Activated CD4-positive, CD25-positive, alpha-beta regulatory T cell treated with anti-CD3 and anti-CD28 coated beads, Interleukin-2, amount 50 U/mL, for 72 hours (primary cell): ENCODE data around the gene UBR3.
"Not testable (repeated sequence)": the region's sequence is repeated elsewhere in the genome, so short reads cannot be mapped to it uniquely, and the experiment has no call there.

Experiments
- DNase-seq: peaks from one replicate; pipeline ENCODE4 v3.0.0; 2021

The UBR3 gene

GRCh38 chr2:169871994-169872393, 44.7 kb downstream of the UBR3 start:
- DNase-seq: no peak

GRCh38 chr2:169877398-169877797, 50.1 kb downstream of the UBR3 start:
- no peak for DNase-seq

GRCh38 chr2:169887120-169887519, 59.9 kb downstream of the UBR3 start:
- no peak for DNase-seq

- no peak for DNase-seq
These were observed 64.5 kb downstream of the UBR3 start for GRCh38 chr2:169891593-169892298.

DNA sequence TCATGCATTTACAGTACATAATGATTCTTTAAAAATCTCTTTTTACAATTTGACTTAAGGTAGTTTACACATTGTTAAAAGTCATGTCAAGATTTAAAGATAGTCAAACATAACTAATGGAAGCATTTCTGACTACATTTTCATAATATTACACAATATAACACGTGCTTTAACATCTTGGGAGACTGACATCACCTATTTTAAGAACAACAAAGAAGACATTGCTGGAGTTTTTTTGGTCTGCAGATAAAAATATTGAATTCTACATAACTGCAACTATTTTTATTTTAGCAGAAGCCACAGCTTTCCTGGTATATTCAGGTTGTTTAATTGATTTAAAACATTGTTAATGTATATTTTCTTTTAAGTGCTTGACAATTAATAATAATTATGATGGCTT, 65.7 kb downstream of the UBR3 start:
- no peak for DNase-seq

GRCh38 chr2:169895294-169895985, 68.2 kb downstream of the UBR3 start:
- no peak for DNase-seq

DNA sequence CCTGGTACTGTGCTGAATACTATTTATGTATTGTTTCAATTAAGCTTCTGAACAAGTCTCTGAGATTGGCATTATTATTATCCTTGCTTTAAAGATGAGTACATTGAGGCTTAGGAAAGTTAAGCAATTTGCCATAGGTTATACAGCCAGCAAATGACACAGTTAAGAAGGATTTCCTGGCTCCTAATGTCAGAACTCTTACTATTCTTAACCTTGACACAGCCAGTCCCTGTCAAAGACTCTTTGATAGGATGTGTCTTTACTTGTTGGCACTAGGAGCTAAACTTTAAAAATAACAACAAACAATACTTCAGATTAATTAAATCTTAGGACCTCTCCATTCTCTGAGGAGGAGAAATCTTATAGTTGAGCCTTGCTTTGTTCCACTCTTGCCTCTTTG, 70.6 kb downstream of the UBR3 start:
- DNase-seq: no peak

DNA sequence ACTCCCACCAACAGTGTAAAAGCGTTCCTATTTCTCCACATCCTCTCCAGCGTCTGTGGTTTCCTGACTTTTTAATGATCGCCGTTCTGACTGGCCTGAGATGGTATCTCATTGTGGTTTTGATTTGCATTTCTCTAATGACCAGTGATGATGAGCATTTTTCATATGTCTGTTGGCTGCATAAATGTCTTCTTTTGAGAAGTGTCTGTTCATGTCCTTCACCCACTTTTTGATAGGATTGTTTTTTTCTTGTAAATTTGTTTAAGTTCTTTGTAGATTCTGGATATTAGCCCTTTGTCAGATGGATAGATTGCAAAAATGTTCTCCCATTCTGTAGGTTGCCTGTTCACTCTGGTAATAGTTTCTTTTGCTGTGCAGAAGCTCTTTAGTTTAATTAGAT, 72.8 kb downstream of the UBR3 start:
- not testable (repeated sequence) for DNase-seq

DNA sequence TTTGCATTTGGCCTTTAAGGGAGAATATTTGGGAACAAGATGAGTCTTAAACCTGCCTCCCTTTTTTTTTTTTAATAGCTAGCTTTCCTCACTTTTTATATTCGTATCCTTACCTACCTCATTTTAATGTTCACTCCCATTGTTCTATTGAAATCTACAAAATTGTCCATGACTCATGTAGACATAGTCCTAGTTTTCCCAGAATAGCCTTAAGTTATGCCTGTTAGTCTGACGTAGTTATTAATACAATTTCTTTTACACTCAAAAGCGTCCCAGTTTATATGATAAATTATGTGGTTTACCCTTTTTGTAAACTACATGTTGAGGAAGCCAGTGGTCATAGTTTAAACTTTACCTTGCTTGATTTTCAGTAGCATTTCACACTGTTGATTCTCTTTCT, 73.4 kb downstream of the UBR3 start:
- no peak for DNase-seq

DNA sequence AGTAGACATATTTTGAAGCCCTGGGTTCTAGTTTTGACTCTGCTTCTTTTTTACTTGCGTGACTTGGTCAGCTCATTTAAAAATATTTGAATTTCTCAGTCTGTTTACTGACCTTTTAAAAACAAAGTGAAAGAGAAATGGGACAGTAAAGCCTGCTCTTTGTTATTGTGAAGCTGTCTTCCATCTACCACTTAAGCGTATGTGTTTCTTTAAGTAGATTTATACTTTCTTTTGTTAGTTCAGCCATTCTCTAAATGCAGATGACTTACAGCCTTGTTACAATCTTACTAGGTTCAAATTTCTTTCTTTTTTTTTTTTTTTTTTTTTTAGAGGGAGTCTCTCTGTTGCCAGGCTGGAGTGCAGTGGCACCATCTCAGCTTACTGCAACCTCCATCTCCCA, 79.5 kb downstream of the UBR3 start:
- DNase-seq: no peak

- DNase-seq: no peak
These were observed 82.1 kb downstream of the UBR3 start for GRCh38 chr2:169909376-169909775.

DNA sequence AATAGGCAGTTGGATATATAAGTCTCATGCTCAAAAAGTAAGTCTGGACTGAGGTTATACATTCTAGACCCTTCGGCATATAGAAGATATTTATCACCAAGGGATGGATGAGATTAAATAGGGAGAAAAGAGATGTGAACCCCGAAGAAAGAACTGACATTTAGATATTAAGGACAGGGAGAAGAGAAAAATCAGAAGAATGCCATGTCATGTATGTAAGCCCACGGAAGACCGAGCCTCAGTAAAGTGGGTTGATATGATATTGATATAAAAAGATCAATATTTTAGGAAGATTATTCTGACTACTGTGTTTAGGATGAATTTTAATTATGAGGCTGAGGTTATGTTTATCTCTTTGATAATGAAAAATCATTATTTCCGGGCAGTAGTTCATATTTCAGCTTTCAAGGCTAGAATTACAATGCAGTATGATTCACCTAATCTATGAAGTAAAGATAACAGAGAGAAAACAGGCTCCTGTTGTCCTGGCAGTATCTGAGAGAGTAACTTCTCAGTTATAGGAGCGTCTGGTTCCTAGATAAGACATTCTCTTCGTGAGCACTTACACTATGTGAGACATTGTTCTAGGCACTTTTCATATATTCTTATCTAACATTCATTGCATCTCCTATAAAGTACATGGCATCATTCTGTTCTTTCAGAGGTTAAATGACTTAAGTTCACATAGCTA, 83.0 kb downstream of the UBR3 start:
- DNase-seq: no peak

- no peak for DNase-seq
These were observed 83.9 kb downstream of the UBR3 start for GRCh38 chr2:169911119-169911518.

DNA sequence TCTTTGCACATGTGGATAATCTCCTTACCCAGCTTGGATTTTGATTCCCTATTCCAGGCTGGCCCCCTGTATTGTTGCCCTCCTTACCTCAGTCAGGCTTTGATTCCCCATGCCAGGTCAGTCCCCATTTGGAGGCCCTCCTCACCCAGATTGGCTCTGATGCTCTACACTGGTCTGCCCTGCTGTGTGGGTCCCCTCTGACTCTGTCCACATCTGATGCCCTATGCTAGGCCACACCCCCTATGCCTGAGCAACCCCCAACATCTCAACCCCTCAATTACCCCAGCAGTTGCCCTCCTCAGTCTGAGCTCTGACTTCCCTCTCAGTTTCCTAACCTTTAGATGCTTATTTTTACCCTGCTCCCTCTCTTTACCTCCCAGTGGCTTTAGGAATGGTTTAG, 89.4 kb downstream of the UBR3 start:
- DNase-seq: no peak

DNA sequence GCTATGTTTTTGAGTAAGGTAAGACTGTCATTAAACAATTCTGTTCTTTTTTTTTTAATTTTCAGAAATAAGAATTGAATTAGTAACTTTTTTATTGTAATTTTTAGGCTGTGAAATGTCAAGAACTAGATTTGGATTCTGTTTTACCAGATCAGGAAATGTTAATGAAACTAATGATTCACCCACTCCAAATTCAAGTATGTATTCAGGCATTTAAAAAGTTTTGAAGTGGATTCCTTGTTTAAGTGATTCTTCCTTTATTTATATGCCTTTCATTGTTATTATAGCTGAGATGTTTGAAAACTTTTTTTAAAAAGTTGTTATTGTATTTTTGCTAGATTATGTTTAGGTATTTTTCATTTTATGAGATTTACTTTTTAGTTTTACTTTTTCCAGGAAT, 96.7 kb downstream of the UBR3 start:
- DNase-seq: no peak

DNA sequence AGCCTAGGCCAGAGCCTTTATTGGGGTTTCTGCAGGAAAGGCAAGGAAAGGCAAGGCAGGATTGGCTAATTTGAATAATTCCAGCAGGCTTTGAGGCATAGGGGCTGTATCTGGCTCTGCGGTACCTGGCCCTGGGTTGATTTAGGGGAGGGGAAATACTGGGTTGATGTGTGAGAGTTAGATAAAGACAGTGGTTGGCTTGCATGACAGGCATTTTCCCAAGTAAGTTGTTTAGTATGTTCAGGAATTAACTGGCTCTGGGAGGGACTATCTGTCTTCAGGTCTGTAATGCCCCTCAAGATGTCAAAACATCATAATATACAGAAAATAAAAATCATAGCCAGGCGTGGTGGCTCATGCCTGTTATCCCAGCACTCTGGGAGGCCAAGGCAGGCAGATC, 98.7 kb downstream of the UBR3 start:
- DNase-seq: no peak

GRCh38 chr2:169928463-169928864, 101.2 kb downstream of the UBR3 start:
- no peak for DNase-seq

DNA sequence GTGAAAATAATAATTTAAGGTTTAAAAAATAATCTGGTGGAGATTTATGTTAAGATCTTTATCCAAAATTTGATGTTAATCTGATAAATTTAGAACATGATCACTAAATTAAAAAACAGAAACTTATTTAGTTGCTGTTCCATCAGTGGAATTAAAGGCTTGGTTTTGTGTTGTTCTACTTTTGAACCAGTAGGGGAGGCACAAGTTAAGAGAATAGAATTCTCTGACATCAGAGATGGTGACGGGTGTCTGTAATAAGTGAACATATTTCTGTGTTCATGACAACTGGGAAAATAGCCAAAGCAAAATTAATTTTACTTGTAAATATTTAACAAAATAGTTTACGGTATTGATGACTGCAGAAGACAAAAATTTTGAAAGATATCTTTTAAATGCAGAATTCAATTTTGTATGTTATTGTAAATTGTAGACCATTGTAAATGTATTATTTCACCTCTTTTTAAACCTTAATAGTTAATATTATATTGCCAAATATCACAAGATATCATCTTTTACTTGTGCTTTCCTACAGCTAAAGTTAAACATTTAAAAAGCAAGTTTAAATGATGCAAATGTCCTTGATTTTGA, 106.0 kb downstream of the UBR3 start:
- DNase-seq: no peak

DNA sequence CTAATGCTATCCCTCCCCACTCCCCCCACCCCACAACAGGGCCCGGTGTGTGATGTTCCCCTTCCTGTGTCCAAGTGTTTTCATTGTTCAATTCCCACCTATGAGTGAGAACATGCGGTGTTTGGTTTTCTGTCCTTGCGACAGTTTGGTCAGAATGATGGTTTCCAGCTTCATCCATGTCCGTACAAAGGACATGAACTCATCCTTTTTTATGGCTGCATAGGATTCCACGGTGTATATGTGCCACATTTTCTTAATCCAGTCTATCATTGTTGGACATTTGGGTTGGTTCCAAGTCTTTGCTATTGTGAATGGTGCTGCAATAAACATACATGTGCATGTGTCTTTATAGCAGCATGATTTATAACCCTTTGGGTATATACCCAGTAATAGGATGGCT, 109.4 kb downstream of the UBR3 start:
- not testable (repeated sequence) for DNase-seq

GRCh38 chr2:169945515-169945914, 118.3 kb downstream of the UBR3 start:
- no peak for DNase-seq

- DNase-seq: no peak
These were observed 118.8 kb downstream of the UBR3 start for GRCh38 chr2:169946092-169946491.

DNA sequence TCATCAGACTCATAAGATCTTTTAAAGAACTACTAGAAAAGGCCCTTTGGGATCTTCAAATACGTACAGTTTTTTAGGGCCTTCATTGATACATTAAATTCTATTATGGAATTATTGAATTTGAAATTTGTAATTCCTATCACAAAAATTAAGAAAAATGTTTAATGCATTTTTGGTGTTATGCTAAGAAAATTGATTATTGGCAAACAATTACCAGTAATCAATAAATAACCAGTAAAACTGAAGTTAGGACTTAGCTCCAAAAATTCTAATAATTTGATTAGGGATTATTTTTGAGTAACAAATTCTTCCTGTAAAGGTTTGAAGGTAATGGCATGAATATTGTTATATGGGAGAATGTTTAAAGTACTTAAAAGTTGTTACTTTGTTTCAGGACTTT, 119.3 kb downstream of the UBR3 start:
- no peak for DNase-seq

GRCh38 chr2:169955940-169956339, 128.7 kb downstream of the UBR3 start:
- DNase-seq: no peak

GRCh38 chr2:169957219-169957618, 130.0 kb downstream of the UBR3 start:
- DNase-seq: not testable (repeated sequence)
